Skeletal muscle tissue (tissue), 4 donors: ENCODE results near the gene COL9A3. TPM values are rescaled to one million over a fixed set of nuclear protein-coding genes. Genes with fewer than 3 reads are reported as not detected.

Experiments
- H3K27ac ChIP-seq: one replicate; pipeline ENCODE4 v1.7.0; 2013; ENCODE audit warnings: mild to moderate bottlenecking, low read depth, low read length, inconsistent platforms
- H3K27me3 ChIP-seq, 3 donors: one replicate each; pipeline ENCODE4 v1.7.0; 2013; ENCODE audit warnings: low read length in 3 of 3; ENCODE audit not compliant: control insufficient read depth in 3 of 3, insufficient read depth in 3 of 3
- H3K36me3 ChIP-seq, 3 donors: one replicate each; pipeline ENCODE4 v1.7.0; 2013; ENCODE audit warnings: low read length in 3 of 3; ENCODE audit not compliant: control insufficient read depth in 3 of 3, insufficient read depth in 3 of 3
- H3K4me1 ChIP-seq, 3 donors: one replicate each; pipeline ENCODE4 v1.7.0; 2013; ENCODE audit warnings: low read length in 3 of 3, mild to moderate bottlenecking in 3 of 3; ENCODE audit not compliant: control insufficient read depth in 3 of 3, insufficient read depth in 3 of 3
- H3K4me3 ChIP-seq, 3 donors: one replicate each; pipeline ENCODE4 v1.7.0; 2013; ENCODE audit warnings: low read length in 3 of 3
- H3K9ac ChIP-seq, 3 donors: one replicate each; pipeline ENCODE4 v1.7.0; 2013; ENCODE audit warnings: low read length in 3 of 3, mild to moderate bottlenecking in 3 of 3, moderate library complexity in 2 of 3, low read depth in 1 of 3
- H3K9me3 ChIP-seq, 3 donors: one replicate each; pipeline ENCODE4 v1.7.0; 2013; ENCODE audit warnings: low read length in 3 of 3; ENCODE audit not compliant: control insufficient read depth in 3 of 3
- total RNA-seq: library from RNA; depleted of rRNA; stranded (reverse); fragments of >200 nt; gene quantifications from one replicate; pipeline ENCODE4 v1.2.3, GENCODE V29; 2014
- donor health status: Osteomylitis.

COL9A3 gene
- total RNA-seq, 1 donor from 2014 or later, result 8.9 TPM

DNA sequence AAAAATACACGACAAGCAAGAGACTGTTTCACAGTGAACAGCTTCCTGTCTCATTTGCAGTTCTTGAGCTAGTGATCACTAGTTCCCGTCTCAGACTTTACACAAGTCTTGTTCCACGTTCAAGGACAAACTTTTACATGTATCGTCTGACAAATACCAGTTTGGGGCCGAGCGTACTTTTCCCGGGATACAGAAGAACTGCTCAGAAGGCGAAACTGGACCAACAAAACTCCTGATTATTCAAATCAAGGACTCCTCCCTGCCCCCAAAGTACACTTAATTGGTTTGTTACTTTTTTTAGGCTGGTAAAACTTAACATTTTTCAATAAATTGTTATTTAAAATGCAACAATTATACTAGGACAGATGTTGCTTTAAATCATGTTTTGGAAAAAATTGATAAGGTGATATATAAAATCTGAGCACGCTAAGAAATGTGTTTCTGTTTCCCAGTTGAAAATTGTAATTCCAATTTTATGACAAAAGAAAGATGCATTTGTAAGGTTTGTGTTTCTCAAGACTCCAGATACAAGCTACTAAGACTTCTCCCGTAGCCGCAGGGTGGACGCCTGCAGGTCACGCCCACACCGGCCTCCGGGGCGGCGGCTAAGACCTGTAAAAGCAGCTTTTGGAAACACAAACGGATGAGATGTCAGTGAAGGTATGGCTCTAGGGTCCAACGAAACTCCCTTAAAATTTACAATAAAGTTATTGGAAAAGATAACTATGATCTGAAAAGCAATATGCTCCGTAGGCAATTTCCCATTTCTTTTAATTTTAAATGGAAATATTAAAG, 61.6 kb downstream of the COL9A3 start:
- Histone ChIP-seq H3K9ac (no peak overlapping the region), H3K27me3 (peaks cover 0 to 2% (median 0%) of the 10 kb centered on the region in 3 donors), H3K4me3 (no peak overlapping the region)

DNA sequence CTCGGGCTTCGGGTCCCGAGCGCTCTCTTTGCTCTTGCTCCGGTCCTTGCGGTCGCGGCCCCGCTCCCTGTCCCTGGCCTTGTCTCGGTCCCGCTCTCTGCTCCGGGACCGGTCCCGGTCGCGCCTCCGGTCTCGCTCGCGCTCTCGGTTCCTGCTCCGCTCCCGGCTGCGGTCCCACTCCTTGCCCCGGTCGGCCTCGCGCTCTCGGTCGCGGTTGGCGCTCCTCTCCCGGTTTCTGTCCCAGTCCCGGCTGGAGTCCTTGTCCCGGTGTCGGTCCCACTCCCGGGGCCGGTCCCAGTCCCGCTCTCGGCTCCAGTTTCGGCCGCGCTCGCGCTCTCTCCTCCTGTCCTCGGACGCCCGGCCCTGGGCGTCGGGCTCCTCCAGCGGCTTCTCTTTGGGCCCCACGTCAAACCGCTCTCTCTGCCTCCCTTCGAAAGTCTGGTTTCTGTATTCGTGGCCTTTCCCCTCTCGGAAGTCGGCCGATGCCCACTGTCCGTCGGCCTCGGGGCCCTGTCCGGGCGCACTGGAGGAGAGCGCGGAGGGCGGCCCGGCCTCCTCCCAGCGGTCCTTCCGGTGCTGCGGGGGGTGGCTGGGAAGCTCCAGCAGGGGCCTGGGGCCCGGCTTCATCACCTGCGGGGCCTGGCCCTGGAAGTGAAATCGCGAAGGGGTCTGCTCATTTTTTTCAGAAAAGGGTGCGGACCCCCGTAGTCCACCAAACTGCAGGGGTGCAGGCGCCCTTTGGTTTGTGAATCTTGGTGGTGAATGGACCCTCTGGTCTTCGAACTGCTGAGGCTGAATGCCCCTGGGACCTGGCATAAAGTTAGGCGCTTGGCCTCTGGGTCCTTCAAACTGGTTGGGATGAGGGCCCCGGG, 62.7 kb downstream of the COL9A3 start:
- no peaks in the 10 kb centered on the region for H3K9me3 ChIP-seq
- H3K9ac ChIP-seq, result no peak overlapping the region
- H3K36me3 ChIP-seq, result peaks cover 7 to 13% (median 12%) of the 10 kb centered on the region in 3 donors
- H3K27me3 ChIP-seq, result peaks cover 0 to 2% (median 0%) of the 10 kb centered on the region in 3 donors
- H3K4me3 ChIP-seq, result no peak overlapping the region
- H3K27ac ChIP-seq, result no peak overlapping the region
- peaks cover 23 to 25% (median 23%) of the 10 kb centered on the region in 3 donors for H3K4me1 ChIP-seq

More for the DNA sequence above, 61.6 kb downstream of the COL9A3 start:
- H3K9me3 ChIP-seq, result no peaks in the 10 kb centered on the region
- H3K4me1 ChIP-seq, result peaks cover 23 to 29% (median 25%) of the 10 kb centered on the region in 3 donors
- no peak overlapping the region for H3K27ac ChIP-seq
- peaks cover 7 to 13% (median 12%) of the 10 kb centered on the region in 3 donors for H3K36me3 ChIP-seq

DNA sequence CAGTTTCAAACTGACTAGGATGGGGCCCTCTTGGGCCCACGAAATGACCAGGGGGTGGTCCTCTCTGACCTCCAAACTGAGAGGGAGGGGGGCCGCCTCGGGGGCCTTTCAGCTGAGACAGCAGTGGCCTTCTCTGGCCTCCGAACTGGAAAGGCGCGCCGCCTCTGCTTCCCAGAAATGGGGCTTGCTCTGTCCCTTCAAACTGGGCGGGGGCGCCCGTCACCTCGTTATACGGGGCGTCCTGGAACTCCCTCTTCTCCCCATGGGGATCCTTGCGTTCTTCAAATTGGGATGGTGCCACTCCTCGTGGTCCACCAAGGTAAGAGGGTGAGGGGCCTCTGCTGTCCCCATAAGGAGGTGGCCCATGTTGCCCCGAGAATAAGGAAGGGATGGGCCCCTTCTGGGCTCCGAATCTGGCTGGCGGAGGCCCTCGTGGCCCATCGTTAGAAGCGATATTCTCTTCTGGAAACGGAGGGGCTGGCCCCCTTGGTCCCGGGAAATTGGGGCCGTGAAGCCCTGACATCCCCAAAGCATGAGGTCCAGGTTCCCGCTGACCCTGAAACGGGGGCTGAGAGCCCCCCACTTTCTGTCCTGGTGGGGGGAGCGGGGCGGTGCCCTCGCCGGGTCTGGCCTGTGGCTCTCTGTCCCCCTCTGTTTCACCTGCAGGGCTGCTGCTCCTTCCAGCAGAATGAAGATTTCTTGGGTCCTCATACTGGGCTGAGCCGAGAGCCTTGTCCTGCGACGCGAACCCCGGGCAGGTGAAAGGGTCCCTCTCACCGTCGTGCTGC, 63.5 kb downstream of the COL9A3 start:
- Histone ChIP-seq H3K4me1 (peaks cover 20 to 23% (median 23%) of the 10 kb centered on the region in 3 donors), H3K9me3 (no peaks in the 10 kb centered on the region), H3K27me3 (peaks cover 0 to 2% (median 0%) of the 10 kb centered on the region in 3 donors), H3K27ac (no peak overlapping the region), H3K36me3 (peaks cover 7 to 13% (median 12%) of the 10 kb centered on the region in 3 donors), H3K4me3 (no peak overlapping the region), H3K9ac (no peak overlapping the region)

DNA sequence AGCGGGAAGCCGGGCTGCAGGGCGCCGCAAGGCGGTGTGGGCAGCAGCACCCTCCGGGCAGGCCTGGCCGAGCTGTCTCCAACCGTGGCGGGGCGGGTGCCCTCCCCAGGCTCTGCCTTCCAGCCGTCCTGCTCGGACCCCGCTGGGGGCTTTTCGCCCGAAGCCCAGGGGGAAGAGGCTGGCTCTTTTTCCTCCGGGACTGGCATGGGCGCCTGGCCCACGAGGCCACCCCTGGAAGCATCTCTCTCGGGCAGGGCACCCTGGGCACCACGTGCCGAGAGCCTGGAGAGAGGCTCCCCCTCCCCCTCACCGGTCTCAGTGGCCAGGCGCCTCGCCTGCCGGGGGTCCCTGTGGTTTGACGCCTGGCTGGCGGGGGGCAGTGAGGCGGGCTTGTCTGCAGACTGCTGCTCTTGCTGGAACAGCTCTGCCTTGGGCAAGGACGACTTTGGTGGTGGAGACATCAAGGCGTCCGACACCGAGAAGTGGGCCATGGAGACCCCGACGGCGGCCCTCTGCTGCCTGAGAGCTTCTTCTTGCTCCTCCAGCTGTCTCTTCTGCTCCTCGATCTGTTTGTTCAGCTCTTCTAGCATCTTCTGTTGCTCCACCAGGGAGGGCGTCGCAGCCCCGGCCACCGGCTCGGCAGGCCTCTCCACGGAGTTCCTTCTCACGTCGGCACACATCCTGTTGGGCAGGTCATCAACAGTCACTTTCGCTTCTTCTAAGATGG, 64.2 kb downstream of the COL9A3 start:
- H3K9ac ChIP-seq, result no peak overlapping the region
- H3K4me1 ChIP-seq, result peaks cover 14 to 15% (median 15%) of the 10 kb centered on the region in 3 donors
- peaks cover 10 to 15% (median 13%) of the 10 kb centered on the region in 3 donors for H3K36me3 ChIP-seq
- no peak overlapping the region for H3K4me3 ChIP-seq
- H3K27me3 ChIP-seq, result peaks cover 0 to 2% (median 0%) of the 10 kb centered on the region in 3 donors
- no peak overlapping the region for H3K27ac ChIP-seq
- H3K9me3 ChIP-seq, result no peaks in the 10 kb centered on the region

DNA sequence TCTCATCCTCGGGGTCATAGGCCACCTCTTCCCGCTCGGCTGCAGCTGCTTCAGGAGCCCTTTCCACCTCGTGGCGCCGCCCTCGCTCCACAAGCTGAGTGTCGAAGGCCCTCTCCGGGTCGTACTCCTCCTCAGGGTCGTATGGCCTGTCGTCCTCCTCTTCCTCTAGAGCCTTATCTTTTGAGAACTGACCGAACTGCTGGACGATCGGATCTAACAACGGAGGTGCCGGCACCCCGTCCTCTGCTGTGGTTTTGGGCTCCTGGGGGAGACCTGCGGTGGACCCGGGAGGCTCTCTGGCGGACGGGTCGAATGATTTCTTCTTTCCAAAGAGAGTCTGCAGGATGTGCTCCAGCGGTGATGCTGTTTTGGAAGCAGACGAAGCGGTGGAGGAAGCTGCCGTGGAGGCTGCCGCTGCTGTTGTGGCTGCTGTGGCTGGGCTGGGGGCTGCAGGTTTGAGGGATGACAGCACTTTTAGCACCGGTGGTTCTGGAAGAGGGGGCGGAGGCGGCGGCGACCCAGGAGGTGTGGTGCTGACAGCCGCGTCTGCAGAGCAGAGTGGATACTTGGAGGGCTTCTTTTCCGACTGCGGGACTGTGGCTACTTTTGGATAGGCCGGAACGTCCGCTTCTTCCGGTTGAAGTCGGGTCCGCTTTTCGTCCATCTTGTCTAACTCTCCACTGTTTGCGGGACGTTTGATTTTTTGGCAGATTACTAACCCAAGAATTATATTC, 65.0 kb downstream of the COL9A3 start:
- Histone ChIP-seq H3K4me3 (no peak overlapping the region), H3K9me3 (no peaks in the 10 kb centered on the region), H3K4me1 (peaks cover 7 to 8% (median 8%) of the 10 kb centered on the region in 3 donors), H3K9ac (no peak overlapping the region), H3K36me3 (peaks cover 10 to 22% (median 19%) of the 10 kb centered on the region in 3 donors), H3K27me3 (peaks cover 0 to 2% (median 0%) of the 10 kb centered on the region in 3 donors), H3K27ac (no peak overlapping the region)

DNA sequence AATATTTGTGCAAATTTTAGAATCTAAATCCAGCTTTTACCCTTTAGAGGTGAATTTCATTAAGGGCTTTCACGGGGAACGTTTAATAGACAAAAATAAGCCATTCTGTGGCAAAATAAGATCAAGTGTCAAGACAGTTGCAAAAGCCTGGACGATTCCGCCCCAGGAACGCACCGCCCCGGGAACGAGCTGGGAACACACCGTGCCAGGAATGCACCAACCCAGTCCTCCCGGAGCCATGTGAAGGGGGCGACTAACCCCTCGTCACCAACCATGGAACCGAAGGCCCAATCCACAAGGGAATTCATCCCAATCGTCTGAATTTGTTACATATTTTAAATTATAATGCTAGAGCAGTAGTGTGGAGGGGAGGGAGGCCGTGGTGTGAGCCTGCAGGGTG, 65.6 kb downstream of the COL9A3 start:
- no peak overlapping the region for H3K9ac ChIP-seq
- H3K36me3 ChIP-seq, result peaks cover 12 to 24% (median 21%) of the 10 kb centered on the region in 3 donors
- H3K27ac ChIP-seq, result no peak overlapping the region
- H3K9me3 ChIP-seq, result no peaks in the 10 kb centered on the region
- peaks cover under 1 to 2% (median 2%) of the 10 kb centered on the region in 3 donors for H3K4me1 ChIP-seq
- no peak overlapping the region for H3K4me3 ChIP-seq
- no peaks in the 10 kb centered on the region for H3K27me3 ChIP-seq

DNA sequence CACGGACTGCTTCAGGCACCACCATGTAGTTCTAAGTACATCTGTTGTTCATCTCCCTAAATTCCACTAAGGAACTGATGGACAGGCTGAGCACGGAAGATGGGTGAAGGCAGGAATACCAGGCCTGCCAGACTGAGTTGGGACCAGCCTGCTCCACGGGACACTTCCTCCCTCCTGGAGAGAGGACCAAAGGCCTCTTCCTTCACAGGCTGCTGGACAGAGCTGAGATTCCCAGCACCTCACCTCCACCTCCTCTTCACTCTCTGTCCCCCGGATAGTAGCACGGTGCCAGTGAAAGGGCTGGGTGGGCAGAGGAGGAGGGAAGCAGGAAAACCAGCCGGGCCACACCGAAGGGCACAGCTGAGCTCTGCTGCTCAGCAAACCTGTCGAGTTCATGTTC, 67.7 kb downstream of the COL9A3 start:
- Histone ChIP-seq H3K27me3 (no peaks in the 10 kb centered on the region), H3K9me3 (no peaks in the 10 kb centered on the region), H3K9ac (no peak overlapping the region), H3K36me3 (peaks cover 33 to 44% (median 41%) of the 10 kb centered on the region in 3 donors), H3K27ac (no peak overlapping the region), H3K4me1 (no peaks in the 10 kb centered on the region), H3K4me3 (no peak overlapping the region)

DNA sequence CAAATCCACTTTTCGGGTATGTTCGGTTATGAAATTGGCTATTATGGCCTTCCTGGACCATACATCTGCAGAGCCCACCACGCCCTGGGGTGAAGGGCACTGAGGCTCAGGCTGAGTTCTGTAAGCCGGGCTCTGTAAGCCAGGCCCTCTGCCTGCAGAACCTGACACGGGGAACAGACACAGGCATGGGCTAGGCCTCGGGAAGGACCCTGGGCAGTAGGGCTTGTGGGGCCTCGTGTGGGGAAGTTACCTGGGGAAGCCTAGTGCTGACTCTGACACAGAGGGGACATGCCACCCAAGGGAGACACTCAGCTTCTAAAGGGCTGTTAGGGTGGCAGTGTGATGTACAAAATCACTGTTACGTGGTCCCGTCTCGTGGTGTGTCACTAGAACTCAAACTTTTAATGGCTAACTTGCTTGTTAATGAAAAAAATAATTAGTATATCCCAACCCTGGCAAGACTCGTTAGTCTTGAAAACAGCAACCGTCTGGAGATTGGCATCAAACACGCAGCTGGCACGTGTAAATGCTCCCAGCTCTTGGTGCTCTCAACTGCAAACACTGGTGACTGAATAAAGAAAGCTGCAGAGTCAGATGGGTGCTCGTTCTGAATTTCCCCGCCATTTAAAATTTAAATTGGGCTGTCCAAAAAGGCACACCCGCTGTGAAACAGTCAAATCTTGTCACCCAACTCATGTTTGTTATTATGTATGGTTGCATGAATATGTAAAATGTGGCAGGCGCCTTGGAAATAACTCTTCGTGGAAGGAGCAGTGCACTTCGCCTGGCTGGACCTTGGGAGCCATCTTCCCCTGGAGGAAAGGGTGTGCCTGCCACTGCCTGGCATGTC, 68.4 kb downstream of the COL9A3 start:
- Histone ChIP-seq H3K36me3 (peaks cover 38 to 50% (median 48%) of the 10 kb centered on the region in 3 donors), H3K27me3 (no peaks in the 10 kb centered on the region), H3K4me1 (no peaks in the 10 kb centered on the region), H3K9ac (no peak overlapping the region), H3K27ac (no peak overlapping the region), H3K9me3 (no peaks in the 10 kb centered on the region), H3K4me3 (no peak overlapping the region)
